Non-pigmented ciliary epithelial cell (primary cell): ENCODE data around the gene PTPMT1.
"Not testable (repeated sequence)": the region's sequence is repeated elsewhere in the genome, so short reads cannot be mapped to it uniquely, and the experiment has no call there.

Experiments
- DNase-seq: peaks from one replicate; pipeline ENCODE4 v3.0.0-alpha.2; 2010; ENCODE audit warnings: low read depth

PTPMT1 gene

GRCh38 chr11:47546274-47546673 lies 19.1 kb upstream of the PTPMT1 start:
- not testable (repeated sequence) for DNase-seq

GRCh38 chr11:47550288-47551047 lies 14.9 kb upstream of the PTPMT1 start:
- no peak for DNase-seq

GRCh38 chr11:47551086-47551485 lies 14.3 kb upstream of the PTPMT1 start:
- no peak for DNase-seq

- DNase-seq, result no peak
Measured at GRCh38 chr11:47552056-47552565, 13.3 kb upstream of the PTPMT1 start.

GRCh38 chr11:47552566-47553405 lies 12.6 kb upstream of the PTPMT1 start, which contains the start of gene CELF1:
Gene CELF1, minus strand, starts transcription at chr11:47553132. Its CDS starts 53,609 bp downstream, at chr11:47499523.
- no peak for DNase-seq

GRCh38 chr11:47553406-47553743 lies 12.0 kb upstream of the PTPMT1 start:
- no peak for DNase-seq

GRCh38 chr11:47557004-47557403 lies 8.4 kb upstream of the PTPMT1 start:
- DNase-seq, result not testable (repeated sequence)

- no peak for DNase-seq
Measured at GRCh38 chr11:47558695-47559094, 6.7 kb upstream of the PTPMT1 start.

- no peak for DNase-seq
Measured at GRCh38 chr11:47560426-47560825, 5.0 kb upstream of the PTPMT1 start.

GRCh38 chr11:47562393-47562792 lies 3.0 kb upstream of the PTPMT1 start:
- DNase-seq, result not testable (repeated sequence)

GRCh38 chr11:47564366-47564765 lies 1.0 kb upstream of the PTPMT1 start:
- DNase-seq, result not testable (repeated sequence)

GRCh38 chr11:47564933-47565339 lies 463 bp upstream of the PTPMT1 start:
- DNase-seq, result no peak

- DNase-seq, result no peak
Measured at GRCh38 chr11:47566149-47566698, 825 bp downstream of the PTPMT1 start.

GRCh38 chr11:47569646-47570045 lies 4.2 kb downstream of the PTPMT1 start:
- no peak for DNase-seq

- no peak for DNase-seq
Measured at GRCh38 chr11:47570651-47571356, 5.4 kb downstream of the PTPMT1 start.

- no peak for DNase-seq
Measured at GRCh38 chr11:47571357-47571729, 5.9 kb downstream of the PTPMT1 start.

- no peak for DNase-seq
Measured at GRCh38 chr11:47571895-47572294, 6.5 kb downstream of the PTPMT1 start.

- DNase-seq, result no peak
Measured at GRCh38 chr11:47572715-47573255, 7.4 kb downstream of the PTPMT1 start.

- no peak for DNase-seq
Measured at GRCh38 chr11:47573321-47573720, 7.9 kb downstream of the PTPMT1 start.

- no peak for DNase-seq
Measured at GRCh38 chr11:47577460-47578041, 12.2 kb downstream of the PTPMT1 start.
